H7 (cell line): ENCODE data around the gene CERS5. TPM values are rescaled to one million over a fixed set of nuclear protein-coding genes. Genes with fewer than 3 reads are reported as not detected.

Source experiments
- DNase-seq: peaks from one replicate; pipeline ENCODE4 v3.0.0; 2012
- H3K27me3 ChIP-seq: 2 replicates; pipeline ENCODE4 v1.6.0; 2011; ENCODE audit warnings: mild to moderate bottlenecking, low read length; ENCODE audit not compliant: control insufficient read depth, insufficient read depth
- H3K36me3 ChIP-seq: replicated peaks from 2 replicates; pipeline ENCODE4 v1.5.1; 2011; ENCODE audit warnings: low read length; ENCODE audit not compliant: control insufficient read depth, insufficient read depth
- H3K4me3 ChIP-seq: 2 replicates; pipeline ENCODE4 v1.5.1; 2011; ENCODE audit warnings: low read depth, mild to moderate bottlenecking, control low read depth, low read length, moderate library complexity; ENCODE audit not compliant: insufficient read depth
- total RNA-seq: library from RNA; depleted of rRNA; stranded (reverse); fragments of >200 nt; shearing (Covaris generic); gene quantifications from 2 replicates; pipeline ENCODE4 v1.2.3, GENCODE V29; 2014; rRNA removed

The CERS5 gene
- total RNA-seq: 23.9 and 24.6 TPM in 2 replicates

- H3K4me3 ChIP-seq: peak within 1 kb of the TSS; percentile 92
- peak; percentile 99 for DNase-seq
Measured at GRCh38 chr12:50167049-50167828, at the start of gene CERS5. Gene CERS5 (minus strand): TSS chr12:50167369. CDS start chr12:50167297, 72 bp downstream.

GRCh38 chr12:50215033-50215432 lies 47.9 kb upstream of the CERS5 start:
- DNase-seq: no peak
- Histone ChIP-seq H3K36me3 (no peaks in the 10 kb centered on the region; the same call in 1 of the 2 replicates), H3K4me3 (no peak overlapping the region), H3K27me3 (no peaks in the 10 kb centered on the region)

More at GRCh38 chr12:50167049-50167828, at the start of gene CERS5:
- Histone ChIP-seq H3K36me3 (no peaks in the 10 kb centered on the region), H3K27me3 (no peaks in the 10 kb centered on the region)

GRCh38 chr12:50214018-50214417 lies 46.8 kb upstream of the CERS5 start:
- DNase-seq: no peak
- H3K36me3 ChIP-seq: no peaks in the 10 kb centered on the region; the same call in 1 of the 2 replicates
- H3K27me3 ChIP-seq: no peaks in the 10 kb centered on the region

GRCh38 chr12:50213439-50213838 lies 46.3 kb upstream of the CERS5 start:
- Histone ChIP-seq H3K27me3 (no peaks in the 10 kb centered on the region), H3K36me3 (no peaks in the 10 kb centered on the region; the same call in 1 of the 2 replicates), H3K4me3 (no peak overlapping the region)
- no peak for DNase-seq

More at GRCh38 chr12:50214018-50214417, 46.8 kb upstream of the CERS5 start:
- H3K4me3 ChIP-seq: no peak overlapping the region

GRCh38 chr12:50212071-50212467 lies 44.9 kb upstream of the CERS5 start:
- Histone ChIP-seq H3K36me3 (no peaks in the 10 kb centered on the region; the same call in 1 of the 2 replicates), H3K27me3 (no peaks in the 10 kb centered on the region), H3K4me3 (no peak overlapping the region)
- DNase-seq: no peak

GRCh38 chr12:50211392-50212070 lies 44.4 kb upstream of the CERS5 start:
- Histone ChIP-seq H3K27me3 (no peaks in the 10 kb centered on the region), H3K4me3 (no peak overlapping the region), H3K36me3 (no peaks in the 10 kb centered on the region; the same call in 1 of the 2 replicates)
- DNase-seq: no peak

- DNase-seq: no peak
- Histone ChIP-seq H3K36me3 (peaks cover 5% of the 10 kb centered on the region), H3K27me3 (no peaks in the 10 kb centered on the region), H3K4me3 (no peak overlapping the region)
Measured at GRCh38 chr12:50207424-50207823, 40.3 kb upstream of the CERS5 start.

- DNase-seq: no peak
- Histone ChIP-seq H3K4me3 (no peak overlapping the region), H3K36me3 (peaks cover 6% of the 10 kb centered on the region), H3K27me3 (no peaks in the 10 kb centered on the region)
Measured at GRCh38 chr12:50205648-50206047, 38.5 kb upstream of the CERS5 start.

GRCh38 chr12:50203691-50204090 lies 36.5 kb upstream of the CERS5 start:
- Histone ChIP-seq H3K4me3 (no peak overlapping the region), H3K27me3 (no peaks in the 10 kb centered on the region), H3K36me3 (peaks cover 14% of the 10 kb centered on the region)
- DNase-seq: no peak

GRCh38 chr12:50201987-50202521 lies 34.9 kb upstream of the CERS5 start:
- Histone ChIP-seq H3K4me3 (no peak overlapping the region), H3K36me3 (peaks cover 15% of the 10 kb centered on the region), H3K27me3 (no peaks in the 10 kb centered on the region)
- peak; percentile 26 for DNase-seq

- Histone ChIP-seq H3K4me3 (no peak overlapping the region), H3K27me3 (no peaks in the 10 kb centered on the region), H3K36me3 (peaks cover 15% of the 10 kb centered on the region)
- no peak for DNase-seq
Measured at GRCh38 chr12:50200552-50201273, 33.5 kb upstream of the CERS5 start.

- no peak overlapping the region for H3K4me3 ChIP-seq
- peaks cover 11% of the 10 kb centered on the region for H3K36me3 ChIP-seq
- H3K27me3 ChIP-seq: no peaks in the 10 kb centered on the region
- DNase-seq: no peak
Measured at GRCh38 chr12:50198829-50199228, 31.7 kb upstream of the CERS5 start.

- Histone ChIP-seq H3K4me3 (no peak overlapping the region), H3K27me3 (no peaks in the 10 kb centered on the region), H3K36me3 (peaks cover 11% of the 10 kb centered on the region)
- no peak for DNase-seq
Measured at GRCh38 chr12:50197297-50197727, 30.1 kb upstream of the CERS5 start.

- H3K4me3 ChIP-seq: no peak overlapping the region
- peaks cover 14% of the 10 kb centered on the region for H3K36me3 ChIP-seq
- H3K27me3 ChIP-seq: no peaks in the 10 kb centered on the region
- DNase-seq: no peak
Measured at GRCh38 chr12:50196537-50196936, 29.4 kb upstream of the CERS5 start.
